HUES48 (cell line): ENCODE results near the gene EPHB3.
A peak's percentile ranks its signal among the peaks of the same experiment; 100 is the strongest.

Source experiments
- H3K27ac ChIP-seq: one replicate; pipeline ENCODE4 v1.7.0; 2013; ENCODE audit warnings: low read depth, low read length, inconsistent platforms
- H3K27me3 ChIP-seq: 2 replicates; pipeline ENCODE4 v1.6.1; 2013; ENCODE audit warnings: mild to moderate bottlenecking, low read length; ENCODE audit not compliant: control insufficient read depth, insufficient read depth
- H3K36me3 ChIP-seq: 2 replicates; pipeline ENCODE4 v1.6.1; 2013; ENCODE audit warnings: low read length; ENCODE audit not compliant: control insufficient read depth, insufficient read depth
- H3K4me1 ChIP-seq: 2 replicates; pipeline ENCODE4 v1.6.1; 2013; ENCODE audit warnings: mild to moderate bottlenecking, low read length; ENCODE audit not compliant: control insufficient read depth, insufficient read depth
- H3K4me3 ChIP-seq: 2 replicates; pipeline ENCODE4 v1.5.1; 2013; ENCODE audit warnings: mild to moderate bottlenecking, low read depth, low read length
- H3K9ac ChIP-seq: 2 replicates; pipeline ENCODE4 v1.6.1; 2013; ENCODE audit warnings: mild to moderate bottlenecking, low read depth, low read length, moderate library complexity
- H3K9me3 ChIP-seq: 2 replicates; pipeline ENCODE4 v1.6.1; 2013; ENCODE audit warnings: low read length; ENCODE audit not compliant: control insufficient read depth, insufficient read depth

Gene EPHB3

DNA sequence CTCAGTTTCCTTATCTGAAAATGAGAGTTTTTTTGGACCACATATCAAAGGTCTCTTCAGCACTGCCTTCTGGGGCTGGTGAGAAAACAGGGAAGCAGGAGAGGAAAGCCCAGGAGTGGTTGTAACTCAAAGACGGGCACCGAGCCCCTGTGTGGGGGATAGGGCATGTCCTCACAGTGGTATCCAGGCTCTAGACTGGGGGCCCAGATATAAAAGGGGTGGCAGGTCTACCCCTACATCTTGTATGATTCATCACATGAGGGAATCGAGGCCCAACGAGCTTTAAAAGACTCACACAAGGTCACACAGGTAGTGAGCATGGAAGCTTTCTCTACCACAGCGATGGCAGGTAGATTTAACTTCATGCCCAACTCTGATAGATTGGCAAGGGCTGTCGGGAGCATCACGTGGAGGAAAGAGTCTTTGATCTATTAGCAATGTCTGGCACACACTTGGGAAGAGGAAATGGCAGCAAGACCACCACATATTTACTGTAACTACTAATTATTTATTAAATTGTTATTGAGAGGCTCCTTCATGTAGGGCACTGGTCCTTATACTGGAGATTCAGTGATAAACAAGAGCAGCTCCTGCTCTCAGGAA lies 4.1 kb upstream of the EPHB3 start:
- peaks cover 21% of the 10 kb centered on the region for H3K4me1 ChIP-seq
- peaks cover 58% of the 10 kb centered on the region for H3K27me3 ChIP-seq
- no peaks in the 10 kb centered on the region for H3K36me3 ChIP-seq
- no peak overlapping the region for H3K27ac ChIP-seq
- no peak overlapping the region for H3K4me3 ChIP-seq
- H3K9ac ChIP-seq: no peak overlapping the region
- no peaks in the 10 kb centered on the region for H3K9me3 ChIP-seq

- Histone ChIP-seq H3K36me3 (no peaks in the 10 kb centered on the region), H3K27ac (no peak overlapping the region), H3K9ac (no peak overlapping the region), H3K4me1 (peaks cover 25% of the 10 kb centered on the region), H3K9me3 (no peaks in the 10 kb centered on the region), H3K27me3 (peaks cover 71% of the 10 kb centered on the region), H3K4me3 (peak overlapping the region; percentile 10)
These were observed 2.9 kb upstream of the EPHB3 start for GRCh38 chr3:184558726-184559125.

DNA sequence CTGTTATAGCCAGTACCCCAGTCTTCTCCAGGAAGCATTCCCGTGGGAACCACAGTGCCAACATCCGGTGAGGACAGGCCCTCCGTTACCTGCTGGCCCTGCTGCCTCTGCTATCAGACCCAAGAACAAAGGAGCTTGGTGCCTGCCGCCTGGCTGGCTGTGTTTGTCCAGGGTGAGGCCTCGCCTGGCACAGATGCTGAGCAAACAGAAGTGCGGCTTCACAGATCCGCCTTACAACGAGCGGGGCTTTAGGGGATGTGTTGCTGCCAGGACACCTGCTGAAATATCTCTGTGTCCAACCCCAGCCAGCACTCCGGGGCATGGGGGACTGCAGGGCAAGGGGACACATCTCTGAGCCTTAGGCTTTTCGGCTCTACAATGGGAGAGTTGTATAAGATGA lies 2.2 kb upstream of the EPHB3 start:
- no peak overlapping the region for H3K4me3 ChIP-seq
- no peak overlapping the region for H3K27ac ChIP-seq
- H3K36me3 ChIP-seq: no peaks in the 10 kb centered on the region
- H3K4me1 ChIP-seq: peaks cover 29% of the 10 kb centered on the region
- no peaks in the 10 kb centered on the region for H3K9me3 ChIP-seq
- peaks cover 77% of the 10 kb centered on the region for H3K27me3 ChIP-seq
- no peak overlapping the region for H3K9ac ChIP-seq

- Histone ChIP-seq H3K27me3 (peaks cover 89% of the 10 kb centered on the region), H3K9ac (no peak overlapping the region), H3K4me1 (peaks cover 41% of the 10 kb centered on the region), H3K4me3 (no peak overlapping the region), H3K9me3 (no peaks in the 10 kb centered on the region), H3K36me3 (no peaks in the 10 kb centered on the region), H3K27ac (no peak overlapping the region)
These were observed 1.1 kb upstream of the EPHB3 start for GRCh38 chr3:184560531-184560930.

- Histone ChIP-seq H3K9ac (no peak overlapping the region), H3K4me1 (peaks cover 48% of the 10 kb centered on the region), H3K4me3 (peak overlapping the region; percentile 52; the same call in 1 of the 2 replicates), H3K27ac (no peak overlapping the region), H3K27me3 (peaks cover 96% of the 10 kb centered on the region), H3K9me3 (no peaks in the 10 kb centered on the region), H3K36me3 (no peaks in the 10 kb centered on the region)
These were observed 610 bp downstream of the EPHB3 start for GRCh38 chr3:184561913-184562877.

DNA sequence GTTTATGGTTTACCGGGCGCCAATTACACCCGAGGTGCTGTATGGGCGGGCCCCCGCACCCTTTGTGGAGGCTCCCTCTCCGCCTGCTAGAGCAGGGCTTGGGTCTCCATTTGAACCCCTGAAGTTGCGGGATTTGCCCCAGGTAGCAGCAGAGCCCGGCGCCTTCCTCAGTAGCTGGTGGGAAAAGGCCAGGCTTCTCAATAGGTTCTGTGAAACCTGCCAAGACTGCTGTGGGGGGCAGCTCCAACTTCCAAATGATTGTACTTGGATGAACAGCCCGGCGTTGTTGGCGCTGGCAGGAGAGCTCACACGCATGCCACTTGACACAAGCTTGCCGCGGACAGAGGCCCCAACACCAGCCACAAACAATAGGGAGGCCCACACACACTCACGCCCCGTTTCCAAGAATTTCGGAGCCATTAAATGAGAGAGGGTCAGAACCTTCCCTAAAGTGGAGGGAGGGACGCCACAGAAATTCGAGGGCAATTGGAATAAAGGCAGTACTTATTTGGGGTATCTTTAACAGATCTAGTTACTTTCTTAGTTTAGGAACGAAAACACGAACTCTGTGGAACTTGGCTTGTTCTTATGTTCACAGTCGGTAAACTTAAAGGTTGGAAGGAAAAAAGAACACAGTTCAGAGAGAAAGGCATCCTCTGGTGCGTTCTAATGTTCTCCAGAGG lies 1.4 kb downstream of the EPHB3 start:
- Histone ChIP-seq H3K9me3 (no peaks in the 10 kb centered on the region), H3K9ac (no peak overlapping the region), H3K4me1 (peaks cover 46% of the 10 kb centered on the region), H3K4me3 (no peak overlapping the region), H3K36me3 (no peaks in the 10 kb centered on the region), H3K27me3 (peaks cover 96% of the 10 kb centered on the region), H3K27ac (no peak overlapping the region)

GRCh38 chr3:184563561-184563925 lies 2.0 kb downstream of the EPHB3 start:
- H3K36me3 ChIP-seq: no peaks in the 10 kb centered on the region
- H3K27me3 ChIP-seq: peaks cover 96% of the 10 kb centered on the region

DNA sequence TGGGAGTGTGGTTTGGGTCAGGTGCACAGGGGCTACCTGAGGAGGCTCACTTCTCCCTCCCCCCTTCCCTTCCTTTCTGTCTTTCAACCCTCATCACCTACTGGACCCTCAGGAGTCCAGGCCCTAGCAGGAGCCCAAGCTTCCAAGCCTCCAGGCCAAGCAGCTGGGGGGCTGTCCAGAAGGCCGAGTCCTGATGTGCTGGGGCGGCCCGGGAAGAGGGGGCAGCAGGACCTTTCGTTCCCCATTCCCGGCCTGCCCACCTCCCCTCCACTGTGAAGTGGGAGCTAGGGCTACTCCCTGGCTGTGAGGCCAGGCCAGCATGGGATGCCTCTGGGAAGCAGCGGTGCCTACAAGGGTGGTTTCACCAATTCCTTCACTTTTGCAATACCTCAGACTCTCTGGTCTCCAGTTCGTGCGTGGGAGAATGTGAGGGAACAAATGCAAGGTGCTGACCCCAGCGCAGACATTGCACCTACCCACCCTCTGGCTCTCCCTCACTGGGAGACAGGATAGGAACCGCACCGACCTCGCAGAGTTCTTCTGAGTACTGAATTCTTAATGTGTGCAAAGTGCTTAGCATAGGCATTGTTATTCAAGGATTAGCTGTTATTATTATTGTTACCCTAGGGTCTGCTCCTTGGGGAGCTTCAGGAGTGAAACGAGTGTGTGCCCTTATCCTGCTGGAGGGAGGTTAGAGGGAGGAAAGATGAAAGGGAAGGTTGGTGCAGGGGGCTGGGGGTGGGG lies 2.5 kb downstream of the EPHB3 start:
- Histone ChIP-seq H3K4me3 (no peak overlapping the region), H3K27me3 (peaks cover 96% of the 10 kb centered on the region), H3K9ac (no peak overlapping the region), H3K9me3 (no peaks in the 10 kb centered on the region), H3K36me3 (no peaks in the 10 kb centered on the region), H3K27ac (no peak overlapping the region), H3K4me1 (peaks cover 35% of the 10 kb centered on the region)

More at GRCh38 chr3:184563561-184563925, 2.0 kb downstream of the EPHB3 start:
- Histone ChIP-seq H3K9me3 (no peaks in the 10 kb centered on the region), H3K9ac (no peak overlapping the region), H3K4me1 (peaks cover 41% of the 10 kb centered on the region), H3K27ac (no peak overlapping the region), H3K4me3 (no peak overlapping the region)

- H3K27me3 ChIP-seq: peaks cover 96% of the 10 kb centered on the region
- H3K36me3 ChIP-seq: no peaks in the 10 kb centered on the region
- no peak overlapping the region for H3K9ac ChIP-seq
- H3K9me3 ChIP-seq: no peaks in the 10 kb centered on the region
- H3K4me3 ChIP-seq: no peak overlapping the region
- H3K4me1 ChIP-seq: peaks cover 35% of the 10 kb centered on the region
- no peak overlapping the region for H3K27ac ChIP-seq
These were observed 3.2 kb downstream of the EPHB3 start for GRCh38 chr3:184564685-184565385.
